K562 (cell line): ENCODE results near the gene PMM1. TPM values are rescaled to one million over a fixed set of nuclear protein-coding genes. Genes with fewer than 3 reads are reported as not detected.
A peak's percentile ranks its signal among the peaks of the same experiment; 100 is the strongest.

Experiments used
- CREBBP ChIP-seq: IDR thresholded peaks from one replicate; pipeline ENCODE4 v1.6.1; 2012; ENCODE audit warnings: low read depth, mild to moderate bottlenecking, control low read depth, inconsistent platforms, low read length
- EGR1 ChIP-seq: fragments of 450-650 bp; conservative IDR thresholded peaks from 2 replicates; pipeline ENCODE4 v1.6.1; 2017; ENCODE audit warnings: mild to moderate bottlenecking
- ELF1 ChIP-seq: fragments of 200-800 bp; sonication (Bioruptor generic); IDR thresholded peaks from 2 replicates; pipeline ENCODE4 v1.6.1; 2016; ENCODE audit warnings: missing genetic modification characterization, missing compliant biosample characterization
- EP400 ChIP-seq: fragments of 450-650 bp; IDR thresholded peaks from 2 replicates; pipeline ENCODE4 v1.6.1; 2017; ENCODE audit warnings: antibody characterized with exemption, mild to moderate bottlenecking, moderate library complexity
- HDGF ChIP-seq: fragments of 450-650 bp; IDR thresholded peaks from 2 replicates; pipeline ENCODE4 v1.6.1; 2016
- HINFP ChIP-seq: fragments of 450-650 bp; conservative IDR thresholded peaks from 2 replicates; pipeline ENCODE4 v1.6.1; 2016; ENCODE audit warnings: missing genetic modification characterization, low read depth, mild to moderate bottlenecking, control low read depth, missing compliant biosample characterization
- NFYB ChIP-seq: IDR thresholded peaks from 2 replicates; pipeline ENCODE4 v1.6.1; 2011; ENCODE audit warnings: mild to moderate bottlenecking, moderate library complexity; ENCODE audit not compliant: insufficient read length; ENCODE audit errors: extremely low read depth
- NKRF ChIP-seq: fragments of 450-650 bp; IDR thresholded peaks from 2 replicates; pipeline ENCODE4 v1.6.1; 2016; ENCODE audit warnings: borderline replicate concordance
- RFX5 ChIP-seq: IDR thresholded peaks from 2 replicates; pipeline ENCODE4 v1.6.1; 2011; ENCODE audit warnings: low read depth, mild to moderate bottlenecking, improper control_type of control experiment, low read length
- SNAPC5 ChIP-seq: fragments of 250-450 bp; sonication (Bioruptor Pico); IDR thresholded peaks from 2 replicates; pipeline ENCODE4 v1.8.0; 2021; ENCODE audit warnings: moderate library complexity, mild to moderate bottlenecking, inconsistent platforms
- SRF ChIP-seq, 2 experiments: fragments of 250-450, 450-650 bp in 1 of 2; sonication (Bioruptor Pico) in 1 of 2; sonication (generic) in 1 of 2; formaldehyde crosslinking; IDR thresholded peaks; 2 replicates each; pipeline versions ENCODE4 v1.5.0 to v1.5.1; 2020 to 2022; ENCODE audit warnings: mild to moderate bottlenecking in 1 of 2, missing genetic modification reagents in 1 of 2
- TRIM24 ChIP-seq, 2 experiments: fragments of 450-650 bp; IDR thresholded peaks; 2 replicates each; pipeline ENCODE4 v1.6.1; 2016
- USF2 ChIP-seq: sonication (generic); formaldehyde crosslinking; IDR thresholded peaks from 2 replicates; pipeline ENCODE4 v1.5.0; 2020; ENCODE audit warnings: missing genetic modification reagents
- ZNF518B ChIP-seq: fragments of 250-450 bp; sonication (Bioruptor Pico); IDR thresholded peaks from 2 replicates; pipeline ENCODE4 v1.5.0; 2021; ENCODE audit warnings: mild to moderate bottlenecking, moderate library complexity
- ZNF551 ChIP-seq: fragments of 250-450 bp; sonication (Bioruptor Pico); IDR thresholded peaks from 2 replicates; pipeline ENCODE4 v1.5.0; 2021; ENCODE audit warnings: mild to moderate bottlenecking, moderate library complexity
- polyA plus RNA-seq, 8 experiments: library from polyadenylated mRNA; depleted of rRNA in 4 of 8; stranded (reverse) in 5 of 8; unstranded in 3 of 8; fragments of >200 nt; fragmentation: Nextera tagmentation in 2 of 8; fragmentation: Illumina TruSeq in 1 of 8; extraction: Ambion mirVana in 2 of 8; extraction: Trizol in 1 of 8; gene quantifications; 2 replicates each; pipeline versions ENCODE4 v1.2.1 to v1.2.3, GENCODE V29; 2011 to 2014; ENCODE audit warnings: inconsistent platforms in 1 of 8, missing spikeins in 1 of 8
- total RNA-seq, 7 experiments: library from RNA; depleted of rRNA in 6 of 7; stranded (reverse); fragments of >200 nt in 6 of 7; fragmentation: Illumina TruSeq in 2 of 7; extraction: Trizol in 2 of 7; gene quantifications; 2 replicates each; pipeline versions ENCODE4 v1.2.1 to v1.2.3, GENCODE V29; 2011 to 2021; ENCODE audit warnings: low replicate concordance in 1 of 7

Gene PMM1
- total and polyA plus RNA-seq, 9 of the 15 experiments (the other 6 are each of a cell fraction or from before 2014, with no cell fraction given), result 10.2 to 31.7 (median 20.3) TPM

GRCh38 chr22:41543854-41544670 lies 45.6 kb downstream of the PMM1 start, which contains the start of gene POLR3H (continued):
- no peak for TF ChIP-seq HINFP (tag)
- no peak for TF ChIP-seq RFX5
- no peak for TF ChIP-seq SRF (CRISPR knock-in tag; IDR thresholded peaks at IDR 0.05)
- peak; percentile 65; the same call in 1 of the 2 replicates for TF ChIP-seq NKRF
- TF ChIP-seq USF2 (CRISPR knock-in tag), result 0 out of 2 replicates have a peak, but pooled peaks have one; percentile 18
- peak; percentile 65 for TF ChIP-seq NFYB
- peak; percentile 64; the same call in 1 of the 2 replicates for TF ChIP-seq EP400
- no peak for TF ChIP-seq HDGF
- no peak for TF ChIP-seq CREBBP
- peak; percentile 85 for TF ChIP-seq ELF1 (tag)
- TF ChIP-seq TRIM24 (IDR thresholded peaks at IDR 0.05), result no peak
- peak; percentile 81 for TF ChIP-seq EGR1
- TF ChIP-seq ZNF551, result no peak
- no peak for TF ChIP-seq ZNF518B (CRISPR knock-in tag)
- no peak for TF ChIP-seq SNAPC5 (CRISPR knock-in tag)
